Neural progenitor cell (in vitro differentiated cells): ENCODE data around the gene STK17B. TPM values are rescaled to one million over a fixed set of nuclear protein-coding genes. Genes with fewer than 3 reads are reported as not detected.

Experiments used
- DNase-seq: peaks from one replicate; pipeline ENCODE4 v3.0.0-alpha.2; 2016; ENCODE audit warnings: low spot score
- H2AFZ ChIP-seq: fragments of 200-600 bp; sonication (generic); replicated peaks from 2 replicates; pipeline ENCODE4 v1.6.1; 2016; ENCODE audit warnings: antibody characterized with exemption
- H3F3A ChIP-seq: fragments of 200-600 bp; sonication (generic); 2 replicates; pipeline ENCODE4 v1.6.1; 2016; ENCODE audit warnings: antibody characterized with exemption, low read depth
- H3K27ac ChIP-seq: fragments of 200-600 bp; sonication (generic); 2 replicates; pipeline ENCODE4 v1.5.1; 2016; ENCODE audit warnings: mild to moderate bottlenecking
- H3K27me3 ChIP-seq: fragments of 200-600 bp; sonication (generic); 2 replicates; pipeline ENCODE4 v1.6.1; 2016; ENCODE audit warnings: mild to moderate bottlenecking, moderate library complexity
- H3K36me3 ChIP-seq: fragments of 200-600 bp; sonication (generic); 2 replicates; pipeline ENCODE4 v1.5.1; 2016
- H3K4me1 ChIP-seq: fragments of 200-600 bp; sonication (generic); 2 replicates; pipeline ENCODE4 v1.6.1; 2016; ENCODE audit warnings: mixed run types
- H3K4me2 ChIP-seq: fragments of 200-600 bp; sonication (generic); 2 replicates; pipeline ENCODE4 v1.6.1; 2016
- H3K4me3 ChIP-seq: fragments of 200-600 bp; sonication (generic); 2 replicates; pipeline ENCODE4 v1.5.1; 2016
- H3K79me2 ChIP-seq: fragments of 200-600 bp; sonication (generic); 2 replicates; pipeline ENCODE4 v1.6.1; 2016; ENCODE audit warnings: low read depth
- H3K9ac ChIP-seq: fragments of 200-600 bp; sonication (generic); 2 replicates; pipeline ENCODE4 v1.6.1; 2016
- H3K9me3 ChIP-seq: fragments of 200-600 bp; sonication (generic); 2 replicates; pipeline ENCODE4 v1.5.1; 2016; ENCODE audit warnings: low read depth
- H4K20me1 ChIP-seq: fragments of 200-600 bp; sonication (generic); 2 replicates; pipeline ENCODE4 v1.6.1; 2016; ENCODE audit warnings: low read depth
- H3K27ac Mint-ChIP-seq: 3 replicates; pipeline ENCODE4 v1.8.0; 2021; ENCODE audit warnings: mixed read lengths
- H3K27me3 Mint-ChIP-seq: 2 replicates; pipeline ENCODE4 v1.8.0; 2022; ENCODE audit warnings: low read depth, mild to moderate bottlenecking, inconsistent platforms, moderate library complexity, mixed read lengths; ENCODE audit not compliant: insufficient read depth
- H3K36me3 Mint-ChIP-seq: 3 replicates; pipeline ENCODE4 v1.8.0; 2021; ENCODE audit warnings: mixed read lengths
- H3K4me1 Mint-ChIP-seq: 3 replicates; pipeline ENCODE4 v1.8.0; 2021; ENCODE audit warnings: mixed read lengths
- H3K4me3 Mint-ChIP-seq: 3 replicates; pipeline ENCODE4 v1.8.0; 2021; ENCODE audit warnings: mild to moderate bottlenecking, moderate library complexity, mixed read lengths
- H3K9me3 Mint-ChIP-seq: 3 replicates; pipeline ENCODE4 v1.8.0; 2020; ENCODE audit warnings: mixed read lengths
- EZH2 ChIP-seq: fragments of 200-600 bp; sonication (generic); IDR thresholded peaks from 2 replicates; pipeline ENCODE4 v1.6.1; 2017; ENCODE audit warnings: antibody characterized with exemption, mild to moderate bottlenecking, moderate library complexity
- EZH2phosphoT487 ChIP-seq: fragments of 200-600 bp; sonication (generic); IDR thresholded peaks from 2 replicates; pipeline ENCODE4 v1.6.1; 2017; ENCODE audit warnings: antibody characterized with exemption
- total RNA-seq: library from RNA; depleted of rRNA; stranded (reverse); fragments of >200 nt; gene quantifications from 2 replicates; pipeline ENCODE4 v1.2.3, GENCODE V29; 2015; ENCODE audit warnings: low replicate concordance
- TF ChIP-seq, protein P1 (sequence below): fragments of 200-600 bp; sonication (generic); IDR thresholded peaks from 2 replicates; pipeline ENCODE4 v1.5.1; 2017; ENCODE audit warnings: antibody characterized with exemption, mild to moderate bottlenecking

Gene STK17B
- total RNA-seq, 1 donor from 2014 or later, result 35.4 TPM

- TF ChIP-seq EZH2phosphoT487 (no peak), EZH2 (no peak)
- TF ChIP-seq, protein P1, sequence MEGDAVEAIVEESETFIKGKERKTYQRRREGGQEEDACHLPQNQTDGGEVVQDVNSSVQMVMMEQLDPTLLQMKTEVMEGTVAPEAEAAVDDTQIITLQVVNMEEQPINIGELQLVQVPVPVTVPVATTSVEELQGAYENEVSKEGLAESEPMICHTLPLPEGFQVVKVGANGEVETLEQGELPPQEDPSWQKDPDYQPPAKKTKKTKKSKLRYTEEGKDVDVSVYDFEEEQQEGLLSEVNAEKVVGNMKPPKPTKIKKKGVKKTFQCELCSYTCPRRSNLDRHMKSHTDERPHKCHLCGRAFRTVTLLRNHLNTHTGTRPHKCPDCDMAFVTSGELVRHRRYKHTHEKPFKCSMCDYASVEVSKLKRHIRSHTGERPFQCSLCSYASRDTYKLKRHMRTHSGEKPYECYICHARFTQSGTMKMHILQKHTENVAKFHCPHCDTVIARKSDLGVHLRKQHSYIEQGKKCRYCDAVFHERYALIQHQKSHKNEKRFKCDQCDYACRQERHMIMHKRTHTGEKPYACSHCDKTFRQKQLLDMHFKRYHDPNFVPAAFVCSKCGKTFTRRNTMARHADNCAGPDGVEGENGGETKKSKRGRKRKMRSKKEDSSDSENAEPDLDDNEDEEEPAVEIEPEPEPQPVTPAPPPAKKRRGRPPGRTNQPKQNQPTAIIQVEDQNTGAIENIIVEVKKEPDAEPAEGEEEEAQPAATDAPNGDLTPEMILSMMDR, result no peak
- H3K9me3 Mint-ChIP-seq, result no peaks in the 10 kb centered on the region
- peaks cover 1% of the 10 kb centered on the region for H3K4me1 Mint-ChIP-seq
- H3F3A ChIP-seq, result no peaks in the 10 kb centered on the region
- no peaks in the 10 kb centered on the region for H3K36me3 ChIP-seq
- no peaks in the 10 kb centered on the region for H3K27me3 ChIP-seq
- no peaks in the 10 kb centered on the region for H4K20me1 ChIP-seq
- no peak overlapping the region for H3K4me2 ChIP-seq
- peaks cover 2% of the 10 kb centered on the region for H3K27me3 Mint-ChIP-seq
- no peak overlapping the region for H3K27ac Mint-ChIP-seq
- no peaks in the 10 kb centered on the region for H3K36me3 Mint-ChIP-seq
- no peaks in the 10 kb centered on the region for H3K4me1 ChIP-seq
- no peak overlapping the region for H3K9ac ChIP-seq
- H3K4me3 ChIP-seq, result no peak overlapping the region
- no peak for DNase-seq
- H3K9me3 ChIP-seq, result no peaks in the 10 kb centered on the region
- H3K27ac ChIP-seq, result no peak overlapping the region
- no peak overlapping the region for H2AFZ ChIP-seq
- no peaks in the 10 kb centered on the region for H3K79me2 ChIP-seq
- no peak overlapping the region for H3K4me3 Mint-ChIP-seq
These were observed 10.1 kb upstream of the STK17B start for GRCh38 chr2:196181484-196181883.

GRCh38 chr2:196177124-196177523, 5.7 kb upstream of the STK17B start:
- Mint-ChIP-seq H3K4me1 (no peaks in the 10 kb centered on the region), H3K27ac (no peak overlapping the region), H3K27me3 (peaks cover 12% of the 10 kb centered on the region), H3K36me3 (no peaks in the 10 kb centered on the region), H3K4me3 (no peak overlapping the region), H3K9me3 (no peaks in the 10 kb centered on the region)
- H3K9ac ChIP-seq, result no peak overlapping the region
- H3K9me3 ChIP-seq, result no peaks in the 10 kb centered on the region
- no peak overlapping the region for H2AFZ ChIP-seq
- no peaks in the 10 kb centered on the region for H4K20me1 ChIP-seq
- no peaks in the 10 kb centered on the region for H3K79me2 ChIP-seq
- H3K27ac ChIP-seq, result no peak overlapping the region
- DNase-seq, result no peak
- peaks cover 20% of the 10 kb centered on the region for H3K27me3 ChIP-seq
- H3K4me2 ChIP-seq, result no peak overlapping the region
- H3K4me1 ChIP-seq, result no peaks in the 10 kb centered on the region
- no peaks in the 10 kb centered on the region for H3K36me3 ChIP-seq
- H3F3A ChIP-seq, result no peaks in the 10 kb centered on the region
- H3K4me3 ChIP-seq, result no peak overlapping the region
- TF ChIP-seq, protein P1, result no peak
- TF ChIP-seq EZH2, result no peak
- no peak for TF ChIP-seq EZH2phosphoT487

DNA sequence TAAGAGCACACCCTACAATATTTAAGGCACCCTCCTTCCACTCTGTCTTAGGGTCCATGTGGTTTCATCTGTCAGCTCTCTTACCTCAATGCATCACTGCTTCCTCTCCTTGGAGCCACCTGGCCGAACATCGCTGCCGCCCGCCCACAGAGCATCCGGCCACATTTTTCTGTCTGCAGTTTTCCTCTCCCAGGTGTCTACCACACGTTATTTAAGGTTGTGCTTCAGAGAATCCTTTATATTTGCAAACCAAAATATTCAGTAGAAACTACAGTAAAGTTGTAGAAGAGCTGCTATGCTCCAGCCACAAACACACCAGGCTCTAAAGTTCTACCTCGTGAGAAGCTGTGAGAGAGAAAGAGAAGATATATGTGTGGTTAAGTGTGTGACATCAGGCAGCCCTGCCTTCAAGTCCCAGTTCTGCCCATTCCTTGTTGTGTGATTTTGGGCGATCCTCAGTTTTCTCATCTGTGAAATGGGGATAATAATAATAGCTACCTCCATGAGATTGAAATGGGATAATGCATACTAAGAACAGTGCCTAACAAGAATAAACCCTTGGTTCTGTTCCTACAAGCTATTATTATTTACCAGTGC, 4.9 kb upstream of the STK17B start:
- Mint-ChIP-seq H3K9me3 (no peaks in the 10 kb centered on the region), H3K4me1 (no peaks in the 10 kb centered on the region), H3K27me3 (peaks cover 12% of the 10 kb centered on the region), H3K4me3 (no peak overlapping the region), H3K27ac (no peak overlapping the region), H3K36me3 (no peaks in the 10 kb centered on the region)
- TF ChIP-seq, protein P1, result no peak
- no peak for TF ChIP-seq EZH2
- TF ChIP-seq EZH2phosphoT487, result no peak
- H3K9me3 ChIP-seq, result no peaks in the 10 kb centered on the region
- peaks cover 25% of the 10 kb centered on the region for H3K27me3 ChIP-seq
- H3K4me3 ChIP-seq, result no peak overlapping the region
- DNase-seq, result no peak
- H3K9ac ChIP-seq, result no peak overlapping the region
- H3K79me2 ChIP-seq, result no peaks in the 10 kb centered on the region
- H3K4me2 ChIP-seq, result no peak overlapping the region
- peaks cover 1% of the 10 kb centered on the region for H3F3A ChIP-seq
- no peak overlapping the region for H2AFZ ChIP-seq
- H4K20me1 ChIP-seq, result no peaks in the 10 kb centered on the region
- no peaks in the 10 kb centered on the region for H3K4me1 ChIP-seq
- no peak overlapping the region for H3K27ac ChIP-seq
- H3K36me3 ChIP-seq, result no peaks in the 10 kb centered on the region
